HCT116 (cell line): ENCODE results near the gene CDK14. TPM values are rescaled to one million over a fixed set of nuclear protein-coding genes. Genes with fewer than 3 reads are reported as not detected.

Experiments
- ATAC-seq: fragments of 200-7000 bp; cut with Tn5 transposase; 2 replicates; pipeline ENCODE4 v1.9.1; 2020; ENCODE audit warnings: mild to moderate bottlenecking, moderate library complexity
- BruUV-seq: library from RNA; stranded (reverse); fragments of 400-500 nt; replicated peaks from 2 replicates; lab custom pipeline; 2021; lab: Mats Ljungman, UMichigan
- CTCF ChIA-PET: fragments of 300-600 bp; sonication (Branson Sonifier 250); formaldehyde crosslinking; loops from one replicate; lab custom pipeline; 2021; ENCODE audit warnings: antibody characterized with exemption; lab: Charles Lee
- POLR2A ChIA-PET: fragments of 300-600, 350-600 bp; sonication (Branson Sonifier 250); formaldehyde crosslinking; loops from one replicate; lab custom pipeline; 2021; ENCODE audit warnings: antibody characterized with exemption; lab: Charles Lee
- RAD21 ChIA-PET, 2 experiments: fragments of 300-600 bp; sonication (Branson Sonifier 250); formaldehyde crosslinking; loops; one replicate each; lab custom pipeline; 2023; ENCODE audit warnings: low total read pairs in 2 of 2; ENCODE audit not compliant: uncharacterized antibody in 2 of 2, unreplicated experiment in 2 of 2, low non-redundant PET in 1 of 2; lab: Charles Lee
- DNase-seq: peaks from one replicate; pipeline ENCODE4 v3.0.0-alpha.2; 2010; ENCODE audit warnings: low read depth, low spot score
- H2AFZ ChIP-seq: fragments of 200-600 bp; shearing (Covaris generic), sonication (generic); 2 replicates; pipeline ENCODE4 v1.6.1; 2017; ENCODE audit warnings: low read depth, mixed run types, mixed read lengths, antibody characterized with exemption, low read length; ENCODE audit not compliant: poor library complexity, severe bottlenecking
- H3K27ac ChIP-seq: 2 replicates; pipeline ENCODE4 v1.5.1; 2012; ENCODE audit warnings: low read depth, low read length
- H3K27me3 ChIP-seq: fragments of 200-600 bp; sonication (generic); 2 replicates; pipeline ENCODE4 v1.6.1; 2016; ENCODE audit warnings: mixed run types, low read length, mixed read lengths; ENCODE audit not compliant: insufficient read depth
- H3K36me3 ChIP-seq, 2 experiments: fragments of 200-500 bp in 1 of 2; fragments of 200-600 bp in 1 of 2; sonication (Bioruptor generic) in 1 of 2; sonication (generic) in 1 of 2; 2 replicates each; pipeline versions ENCODE4 v1.5.1 to v1.6.1; 2014 to 2016; ENCODE audit warnings: low read length in 2 of 2, inconsistent platforms in 1 of 2, mixed read lengths in 1 of 2, mixed run types in 1 of 2; ENCODE audit not compliant: insufficient read depth in 2 of 2, control insufficient read depth in 1 of 2
- H3K4me1 ChIP-seq, 2 experiments: fragments of 200-600 bp in 1 of 2; sonication (generic) in 1 of 2; 2 replicates each; pipeline versions ENCODE4 v1.5.1 to v1.6.1; 2012 to 2017; ENCODE audit warnings: low read length in 2 of 2, inconsistent platforms in 1 of 2, mild to moderate bottlenecking in 1 of 2, mixed read lengths in 1 of 2, mixed run types in 1 of 2, moderate library complexity in 1 of 2; ENCODE audit not compliant: insufficient read depth in 2 of 2, control insufficient read depth in 1 of 2
- H3K4me2 ChIP-seq: fragments of 200-600 bp; sonication (generic); 2 replicates; pipeline ENCODE4 v1.6.1; 2017; ENCODE audit warnings: mixed run types, low read length, mixed read lengths
- H3K4me3 ChIP-seq, 2 experiments: fragments of 200-600 bp in 1 of 2; sonication (generic) in 1 of 2; replicated peaks in 1 of 2; 2 replicates each; pipeline ENCODE4 v1.5.1; 2011 to 2016; ENCODE audit warnings: low read length in 2 of 2, control low read depth in 1 of 2, low read depth in 1 of 2, mild to moderate bottlenecking in 1 of 2, mixed read lengths in 1 of 2, mixed run types in 1 of 2
- H3K79me2 ChIP-seq: fragments of 200-600 bp; sonication (generic); 2 replicates; pipeline ENCODE4 v1.6.1; 2017; ENCODE audit warnings: mild to moderate bottlenecking, mixed run types, low read length, moderate library complexity, mixed read lengths; ENCODE audit not compliant: insufficient read depth
- H3K9ac ChIP-seq: fragments of 200-600 bp; sonication (generic); 2 replicates; pipeline ENCODE4 v1.6.1; 2016; ENCODE audit warnings: low read length, mixed read lengths
- H3K9me2 ChIP-seq: fragments of 200-600 bp; sonication (generic), shearing (Covaris generic); 2 replicates; pipeline ENCODE4 v1.6.1; 2017; ENCODE audit warnings: mixed run types, mild to moderate bottlenecking, moderate library complexity; ENCODE audit not compliant: insufficient read depth
- H3K9me3 ChIP-seq, 2 experiments: fragments of 200-500 bp in 1 of 2; fragments of 200-600 bp in 1 of 2; sonication (Bioruptor generic) in 1 of 2; sonication (generic) in 1 of 2; 2 replicates each; pipeline ENCODE4 v1.6.1; 2014 to 2017; ENCODE audit warnings: low read length in 2 of 2, mixed read lengths in 2 of 2, inconsistent platforms in 1 of 2, low read depth in 1 of 2, mild to moderate bottlenecking in 1 of 2, mixed run types in 1 of 2, moderate library complexity in 1 of 2; ENCODE audit not compliant: control insufficient read depth in 1 of 2, insufficient read depth in 1 of 2
- H4K20me1 ChIP-seq: fragments of 200-600 bp; sonication (generic), shearing (Covaris generic); 2 replicates; pipeline ENCODE4 v1.6.1; 2017; ENCODE audit warnings: mixed run types, mild to moderate bottlenecking, moderate library complexity; ENCODE audit not compliant: insufficient read depth
- CBX3 ChIP-seq: IDR thresholded peaks from 2 replicates; pipeline ENCODE4 v1.6.1; 2012; ENCODE audit warnings: low read depth
- CEBPB ChIP-seq: IDR thresholded peaks from 2 replicates; pipeline ENCODE4 v1.6.1; 2012; ENCODE audit warnings: low read depth
- ELF1 ChIP-seq: IDR thresholded peaks from 2 replicates; pipeline ENCODE4 v1.6.1; 2012; ENCODE audit warnings: low read depth, borderline replicate concordance
- EZH2 ChIP-seq: fragments of 200-600 bp; sonication (generic); IDR thresholded peaks from 2 replicates; pipeline ENCODE4 v1.6.1; 2017; ENCODE audit warnings: antibody characterized with exemption, mixed run types
- EZH2phosphoT487 ChIP-seq: fragments of 200-600 bp; IDR thresholded peaks from 2 replicates; pipeline ENCODE4 v1.6.1; 2018; ENCODE audit warnings: antibody characterized with exemption, borderline replicate concordance
- FOSL1 ChIP-seq: IDR thresholded peaks from 2 replicates; pipeline ENCODE4 v1.6.1; 2012; ENCODE audit warnings: low read depth
- JUND ChIP-seq: IDR thresholded peaks from 2 replicates; pipeline ENCODE4 v1.6.1; 2012
- MAX ChIP-seq: IDR thresholded peaks from 2 replicates; pipeline ENCODE4 v1.6.1; 2012
- POLR2A ChIP-seq: IDR thresholded peaks from 2 replicates; pipeline ENCODE4 v1.7.0; 2011; ENCODE audit warnings: borderline replicate concordance; ENCODE audit not compliant: insufficient read depth, insufficient read length; ENCODE audit errors: extremely low read depth
- POLR2AphosphoS5 ChIP-seq: IDR thresholded peaks from 2 replicates; pipeline ENCODE4 v1.6.1; 2011; ENCODE audit warnings: mild to moderate bottlenecking, low read depth, low read length, moderate library complexity
- RAD21 ChIP-seq: IDR thresholded peaks from 2 replicates; pipeline ENCODE4 v1.6.1; 2012; ENCODE audit warnings: low read depth, mild to moderate bottlenecking
- SIN3A ChIP-seq: IDR thresholded peaks from 2 replicates; pipeline ENCODE4 v1.6.1; 2012; ENCODE audit warnings: low read depth
- SP1 ChIP-seq: IDR thresholded peaks from 2 replicates; pipeline ENCODE4 v1.6.1; 2012; ENCODE audit warnings: low read depth
- SRF ChIP-seq: IDR thresholded peaks from 2 replicates; pipeline ENCODE4 v1.6.1; 2012; ENCODE audit warnings: low read depth
- TCF7L2 ChIP-seq: IDR thresholded peaks from 2 replicates; pipeline ENCODE4 v1.7.0; 2011; ENCODE audit warnings: borderline replicate concordance, inconsistent platforms; ENCODE audit not compliant: insufficient read depth, insufficient read length; ENCODE audit errors: extremely low read depth
- YY1 ChIP-seq: IDR thresholded peaks from 2 replicates; pipeline ENCODE4 v1.6.1; 2011; ENCODE audit warnings: low read length, low read depth, moderate library complexity, mild to moderate bottlenecking; ENCODE audit not compliant: insufficient replicate concordance; ENCODE audit errors: extremely low read depth
- ZFX ChIP-seq: fragments of 450-650 bp; IDR thresholded peaks from 2 replicates; pipeline ENCODE4 v1.6.1; 2017
- intact Hi-C: fragments of 100-400 bp; cut with micrococcal nuclease; formaldehyde crosslinking; loops from 2 replicates; pipeline ENCODE4 v1.10.0; 2022
- total RNA-seq: library from RNA; stranded (reverse); gene quantifications from one replicate; pipeline ENCODE4 v1.2.1, GENCODE V29; 2021; ENCODE audit not compliant: unreplicated experiment
- TF ChIP-seq, protein P1 (sequence below), 3 experiments: fragments of 200-600 bp in 1 of 3; sonication (generic) in 1 of 3; IDR thresholded peaks in 2 of 3; conservative IDR thresholded peaks in 1 of 3; 2 replicates each; pipeline ENCODE4 v1.5.1; 2012 to 2017; ENCODE audit warnings: low read depth in 2 of 3, low read length in 2 of 3, antibody characterized with exemption in 1 of 3, borderline replicate concordance in 1 of 3, control low read depth in 1 of 3, mild to moderate bottlenecking in 1 of 3, mixed read lengths in 1 of 3, mixed run types in 1 of 3, moderate library complexity in 1 of 3; ENCODE audit not compliant: insufficient read depth in 1 of 3
- TF ChIP-seq, protein P2 (sequence below): IDR thresholded peaks from 2 replicates; pipeline ENCODE4 v1.6.1; 2012; ENCODE audit warnings: low read depth
- TF ChIP-seq, protein P3 (sequence below): IDR thresholded peaks from 2 replicates; pipeline ENCODE4 v1.6.1; 2011; ENCODE audit warnings: mild to moderate bottlenecking, low read length, moderate library complexity; ENCODE audit not compliant: insufficient replicate concordance; ENCODE audit errors: extremely low read depth

The CDK14 gene
- total RNA-seq, 1 experiment from 2014 or later, result 10.2 TPM

DNA sequence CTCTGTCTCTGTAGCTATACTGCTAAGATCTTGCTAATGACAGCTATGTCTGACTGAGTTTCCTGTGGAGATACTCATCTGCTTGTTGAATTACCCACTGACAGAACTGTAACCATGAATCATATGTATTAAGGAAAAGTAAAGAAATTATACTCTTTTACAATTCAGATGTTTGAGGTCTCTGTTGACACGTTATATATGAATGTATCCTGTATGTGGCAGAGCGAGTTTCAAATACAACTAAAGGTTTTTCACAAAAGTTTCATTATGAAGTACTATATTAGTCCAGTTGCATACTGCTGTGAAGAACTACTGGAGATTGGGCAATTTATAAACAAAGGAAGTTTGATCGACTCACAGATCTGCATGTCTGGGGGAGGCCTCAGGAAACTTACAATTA lies 232.5 kb downstream of the CDK14 start:
- Histone ChIP-seq H3K4me1 (no peaks in the 10 kb centered on the region), H3K27ac (no peak overlapping the region), H3K79me2 (no peaks in the 10 kb centered on the region), H3K4me3 (no peak overlapping the region), H4K20me1 (no peaks in the 10 kb centered on the region), H3K9me2 (no peaks in the 10 kb centered on the region), H3K36me3 (no peaks in the 10 kb centered on the region), H2AFZ (no peak overlapping the region), H3K4me2 (no peak overlapping the region), H3K27me3 (no peaks in the 10 kb centered on the region), H3K9ac (no peak overlapping the region), H3K9me3 (no peaks in the 10 kb centered on the region)
- no peak for TF ChIP-seq TCF7L2
- no peak for TF ChIP-seq EZH2
- no peak for TF ChIP-seq JUND
- no peak for TF ChIP-seq MAX
- TF ChIP-seq CBX3, result no peak
- no peak for TF ChIP-seq POLR2AphosphoS5
- TF ChIP-seq FOSL1, result no peak
- TF ChIP-seq, protein P1, sequence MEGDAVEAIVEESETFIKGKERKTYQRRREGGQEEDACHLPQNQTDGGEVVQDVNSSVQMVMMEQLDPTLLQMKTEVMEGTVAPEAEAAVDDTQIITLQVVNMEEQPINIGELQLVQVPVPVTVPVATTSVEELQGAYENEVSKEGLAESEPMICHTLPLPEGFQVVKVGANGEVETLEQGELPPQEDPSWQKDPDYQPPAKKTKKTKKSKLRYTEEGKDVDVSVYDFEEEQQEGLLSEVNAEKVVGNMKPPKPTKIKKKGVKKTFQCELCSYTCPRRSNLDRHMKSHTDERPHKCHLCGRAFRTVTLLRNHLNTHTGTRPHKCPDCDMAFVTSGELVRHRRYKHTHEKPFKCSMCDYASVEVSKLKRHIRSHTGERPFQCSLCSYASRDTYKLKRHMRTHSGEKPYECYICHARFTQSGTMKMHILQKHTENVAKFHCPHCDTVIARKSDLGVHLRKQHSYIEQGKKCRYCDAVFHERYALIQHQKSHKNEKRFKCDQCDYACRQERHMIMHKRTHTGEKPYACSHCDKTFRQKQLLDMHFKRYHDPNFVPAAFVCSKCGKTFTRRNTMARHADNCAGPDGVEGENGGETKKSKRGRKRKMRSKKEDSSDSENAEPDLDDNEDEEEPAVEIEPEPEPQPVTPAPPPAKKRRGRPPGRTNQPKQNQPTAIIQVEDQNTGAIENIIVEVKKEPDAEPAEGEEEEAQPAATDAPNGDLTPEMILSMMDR (IDR thresholded peaks at IDR 0.05 in 2 of 3, conservative IDR thresholded peaks at IDR 0.05 in 1 of 3; ENCODE audit: borderline replicate concordance in 1 of 3, insufficient read depth in 1 of 3, low read depth in 2 of 3, low read length in 2 of 3), result no peak
- TF ChIP-seq, protein P2, sequence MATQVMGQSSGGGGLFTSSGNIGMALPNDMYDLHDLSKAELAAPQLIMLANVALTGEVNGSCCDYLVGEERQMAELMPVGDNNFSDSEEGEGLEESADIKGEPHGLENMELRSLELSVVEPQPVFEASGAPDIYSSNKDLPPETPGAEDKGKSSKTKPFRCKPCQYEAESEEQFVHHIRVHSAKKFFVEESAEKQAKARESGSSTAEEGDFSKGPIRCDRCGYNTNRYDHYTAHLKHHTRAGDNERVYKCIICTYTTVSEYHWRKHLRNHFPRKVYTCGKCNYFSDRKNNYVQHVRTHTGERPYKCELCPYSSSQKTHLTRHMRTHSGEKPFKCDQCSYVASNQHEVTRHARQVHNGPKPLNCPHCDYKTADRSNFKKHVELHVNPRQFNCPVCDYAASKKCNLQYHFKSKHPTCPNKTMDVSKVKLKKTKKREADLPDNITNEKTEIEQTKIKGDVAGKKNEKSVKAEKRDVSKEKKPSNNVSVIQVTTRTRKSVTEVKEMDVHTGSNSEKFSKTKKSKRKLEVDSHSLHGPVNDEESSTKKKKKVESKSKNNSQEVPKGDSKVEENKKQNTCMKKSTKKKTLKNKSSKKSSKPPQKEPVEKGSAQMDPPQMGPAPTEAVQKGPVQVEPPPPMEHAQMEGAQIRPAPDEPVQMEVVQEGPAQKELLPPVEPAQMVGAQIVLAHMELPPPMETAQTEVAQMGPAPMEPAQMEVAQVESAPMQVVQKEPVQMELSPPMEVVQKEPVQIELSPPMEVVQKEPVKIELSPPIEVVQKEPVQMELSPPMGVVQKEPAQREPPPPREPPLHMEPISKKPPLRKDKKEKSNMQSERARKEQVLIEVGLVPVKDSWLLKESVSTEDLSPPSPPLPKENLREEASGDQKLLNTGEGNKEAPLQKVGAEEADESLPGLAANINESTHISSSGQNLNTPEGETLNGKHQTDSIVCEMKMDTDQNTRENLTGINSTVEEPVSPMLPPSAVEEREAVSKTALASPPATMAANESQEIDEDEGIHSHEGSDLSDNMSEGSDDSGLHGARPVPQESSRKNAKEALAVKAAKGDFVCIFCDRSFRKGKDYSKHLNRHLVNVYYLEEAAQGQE, result no peak
- no peak for TF ChIP-seq SIN3A
- no peak for TF ChIP-seq ELF1
- no peak for TF ChIP-seq POLR2A
- TF ChIP-seq, protein P3, sequence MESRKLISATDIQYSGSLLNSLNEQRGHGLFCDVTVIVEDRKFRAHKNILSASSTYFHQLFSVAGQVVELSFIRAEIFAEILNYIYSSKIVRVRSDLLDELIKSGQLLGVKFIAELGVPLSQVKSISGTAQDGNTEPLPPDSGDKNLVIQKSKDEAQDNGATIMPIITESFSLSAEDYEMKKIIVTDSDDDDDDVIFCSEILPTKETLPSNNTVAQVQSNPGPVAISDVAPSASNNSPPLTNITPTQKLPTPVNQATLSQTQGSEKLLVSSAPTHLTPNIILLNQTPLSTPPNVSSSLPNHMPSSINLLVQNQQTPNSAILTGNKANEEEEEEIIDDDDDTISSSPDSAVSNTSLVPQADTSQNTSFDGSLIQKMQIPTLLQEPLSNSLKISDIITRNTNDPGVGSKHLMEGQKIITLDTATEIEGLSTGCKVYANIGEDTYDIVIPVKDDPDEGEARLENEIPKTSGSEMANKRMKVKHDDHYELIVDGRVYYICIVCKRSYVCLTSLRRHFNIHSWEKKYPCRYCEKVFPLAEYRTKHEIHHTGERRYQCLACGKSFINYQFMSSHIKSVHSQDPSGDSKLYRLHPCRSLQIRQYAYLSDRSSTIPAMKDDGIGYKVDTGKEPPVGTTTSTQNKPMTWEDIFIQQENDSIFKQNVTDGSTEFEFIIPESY, result no peak
- TF ChIP-seq EZH2phosphoT487, result no peak
- no peak for TF ChIP-seq SP1
- no peak for TF ChIP-seq SRF
- TF ChIP-seq RAD21, result no peak
- TF ChIP-seq CEBPB, result no peak
- TF ChIP-seq ZFX, result no peak
- TF ChIP-seq YY1, result no peak
- no TSS peak for BruUV-seq
- intact Hi-C loops, result no loop called here
- ChIA-PET POLR2A (no interaction called here), CTCF (no interaction called here), RAD21 (no interaction called here)
- no peak for ATAC-seq
- DNase-seq, result no peak
